HepG2 (cell line): ENCODE data around the gene RFFL.

ENCODE experiments used
- ZNF335 ChIP-seq: sonication (generic); formaldehyde crosslinking; IDR thresholded peaks from 2 replicates; pipeline ENCODE4 v1.4.0; 2020; ENCODE audit warnings: missing genetic modification reagents
- TF ChIP-seq, protein P1 (sequence below): IDR thresholded peaks from 2 replicates; pipeline ENCODE4 v1.6.1; 2012; ENCODE audit warnings: inconsistent platforms

DNA sequence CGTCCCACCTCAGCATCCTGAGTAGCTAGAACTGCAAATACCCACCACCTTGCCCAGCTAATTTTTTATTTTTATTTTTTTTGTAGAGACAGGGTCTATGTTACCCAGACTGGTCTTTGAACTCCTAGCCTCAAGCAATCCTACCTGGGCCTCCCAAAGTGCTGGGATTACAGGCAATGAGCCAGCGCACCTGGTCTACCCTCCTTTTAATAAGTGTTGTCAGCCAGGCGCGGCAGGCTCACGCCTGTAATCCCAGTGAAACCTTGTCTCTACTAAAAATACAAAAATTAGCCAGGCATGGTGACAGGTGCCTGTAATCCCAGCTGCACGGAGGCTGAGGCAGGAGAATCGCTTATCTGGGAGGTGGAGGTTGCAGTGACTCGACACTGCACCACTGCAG is 19.3 kb downstream of the RFFL start:
- TF ChIP-seq ZNF335 (CRISPR knock-in tag): no peak
- TF ChIP-seq, protein P1, sequence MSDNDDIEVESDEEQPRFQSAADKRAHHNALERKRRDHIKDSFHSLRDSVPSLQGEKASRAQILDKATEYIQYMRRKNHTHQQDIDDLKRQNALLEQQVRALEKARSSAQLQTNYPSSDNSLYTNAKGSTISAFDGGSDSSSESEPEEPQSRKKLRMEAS: no peak
